HG02763 (cell line): ENCODE results near the gene RASL10A.
"Not testable (repeated sequence)": the region's sequence is repeated elsewhere in the genome, so short reads cannot be mapped to it uniquely, and the experiment has no call there.

Experiments used
- ATAC-seq: cut with Tn5 transposase; IDR thresholded peaks from one replicate; pipeline ENCODE4 v1.9.1; 2021; ENCODE audit warnings: mild to moderate bottlenecking, moderate library complexity; ENCODE audit not compliant: unreplicated experiment

RASL10A gene

DNA sequence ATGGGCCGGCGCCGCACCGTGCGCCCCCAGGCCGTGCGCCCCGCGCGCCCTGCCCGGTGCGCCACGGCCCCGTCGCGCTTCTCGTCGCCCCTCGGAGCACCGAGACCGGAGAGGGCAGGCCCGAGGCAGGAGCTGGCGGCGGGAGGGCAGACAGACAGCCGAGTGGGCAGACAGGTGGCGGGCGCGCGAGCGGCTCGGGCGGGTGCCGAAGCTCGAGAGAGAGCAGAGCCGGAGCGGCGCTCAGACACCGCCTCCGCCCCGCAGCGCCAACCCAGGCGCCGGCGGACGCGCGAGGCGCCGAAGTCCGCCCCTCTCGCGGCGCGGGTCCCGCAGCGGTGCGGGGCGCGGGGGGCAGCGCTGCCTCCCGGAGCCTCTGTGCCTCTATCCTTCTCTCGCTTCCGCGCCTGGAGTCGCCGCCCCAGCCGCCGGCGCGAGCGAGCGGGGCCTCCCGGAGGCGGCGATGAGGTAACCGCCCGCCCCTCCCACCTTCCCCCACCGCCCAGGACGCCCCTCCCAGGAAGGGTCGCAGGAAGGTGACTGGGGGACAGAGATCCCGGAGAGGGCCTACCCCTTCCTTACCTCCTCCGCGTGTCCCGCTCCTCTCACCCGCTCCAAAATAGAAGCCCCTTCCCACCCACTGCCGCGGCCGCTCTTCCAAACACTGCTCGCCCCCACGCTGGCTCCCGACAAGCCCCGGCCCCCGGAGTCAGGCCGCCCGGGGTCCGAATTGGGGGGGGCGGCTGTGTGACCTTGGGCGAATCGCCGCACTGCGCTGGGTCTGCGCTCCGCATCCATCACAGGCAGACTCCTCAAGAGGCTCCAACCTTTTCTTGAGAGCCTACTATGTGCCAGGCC is at the start of gene RASL10A:
TSS of gene RASL10A (minus strand) at position 412 of the 855 bp plus-strand sequence. CDS start 451 bp downstream, outside the sequence.
- no peak for ATAC-seq

DNA sequence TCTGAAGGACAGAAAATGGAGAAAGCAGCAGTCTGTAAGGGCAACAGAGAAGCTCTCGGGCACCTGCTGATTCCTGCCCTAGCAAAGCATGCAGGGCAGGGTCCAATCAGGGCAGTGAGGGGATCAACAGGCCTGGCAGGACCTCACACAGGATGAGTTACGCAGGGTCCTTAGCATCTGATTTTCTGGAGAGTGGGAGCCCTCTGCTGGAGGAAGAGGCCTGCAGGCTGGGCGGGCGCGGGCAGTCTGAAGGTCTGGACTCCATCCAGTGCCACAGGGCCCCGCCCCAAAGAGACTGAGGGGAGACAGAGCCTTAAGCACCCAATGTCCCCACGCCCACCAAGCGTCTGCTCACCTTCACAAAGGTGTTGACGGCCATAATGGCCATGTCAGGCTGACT is 44.0 kb upstream of the RASL10A start:
- ATAC-seq, result no peak

GRCh38 chr22:29357193-29357890 is 41.8 kb upstream of the RASL10A start:
- not testable (repeated sequence) for ATAC-seq

DNA sequence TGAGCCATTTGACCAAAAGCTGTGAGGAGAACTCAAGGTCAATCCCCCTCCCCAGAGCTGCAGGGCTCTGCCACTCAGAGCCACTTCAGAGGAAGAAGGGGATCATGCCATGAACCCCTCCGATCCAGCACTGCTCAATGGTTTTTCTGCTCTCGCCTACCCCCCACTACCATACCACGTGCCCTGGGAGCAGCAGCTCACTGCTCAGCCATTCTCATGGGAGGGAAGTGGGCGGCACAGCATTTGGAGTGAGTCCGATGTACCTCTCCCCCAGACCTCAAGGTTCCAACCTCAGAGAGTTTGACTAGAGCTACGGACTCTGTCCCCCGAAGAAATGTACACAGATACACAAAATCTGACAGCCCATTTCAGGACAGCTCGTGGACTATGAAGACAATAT is 38.4 kb upstream of the RASL10A start:
- no peak for ATAC-seq

- ATAC-seq, result no peak
These were observed 37.8 kb upstream of the RASL10A start for GRCh38 chr22:29353286-29353685.

GRCh38 chr22:29352778-29353177 is 37.3 kb upstream of the RASL10A start:
- no peak for ATAC-seq

GRCh38 chr22:29351891-29352290 is 36.4 kb upstream of the RASL10A start:
- no peak for ATAC-seq

- no peak for ATAC-seq
These were observed 35.5 kb upstream of the RASL10A start for GRCh38 chr22:29351042-29351441.

DNA sequence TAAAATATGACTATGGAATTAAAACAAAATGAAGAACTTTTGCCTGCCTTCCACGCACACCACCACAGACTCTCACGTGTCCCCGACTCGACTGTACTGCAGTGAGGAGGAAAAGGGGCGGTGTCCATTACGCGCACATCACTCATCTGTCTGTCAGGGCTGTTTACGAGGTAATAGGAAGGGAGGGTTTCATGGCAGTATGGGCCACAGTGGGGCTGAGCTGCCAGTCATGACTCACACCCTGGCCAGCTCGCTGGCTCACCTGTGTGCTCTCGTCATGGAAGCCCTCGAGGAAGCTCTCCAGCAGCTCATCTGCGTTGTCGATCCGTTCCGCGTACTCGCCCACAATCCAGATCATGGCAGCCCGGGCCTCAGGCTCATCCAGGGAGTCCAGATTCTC is 33.5 kb upstream of the RASL10A start:
- no peak for ATAC-seq

GRCh38 chr22:29348041-29348440 is 32.5 kb upstream of the RASL10A start:
- no peak for ATAC-seq

GRCh38 chr22:29346659-29347058 is 31.2 kb upstream of the RASL10A start:
- ATAC-seq, result no peak

- no peak for ATAC-seq
These were observed 30.4 kb upstream of the RASL10A start for GRCh38 chr22:29345932-29346331.

GRCh38 chr22:29344889-29345288 is 29.4 kb upstream of the RASL10A start:
- not testable (repeated sequence) for ATAC-seq

GRCh38 chr22:29344137-29344536 is 28.6 kb upstream of the RASL10A start:
- no peak for ATAC-seq

DNA sequence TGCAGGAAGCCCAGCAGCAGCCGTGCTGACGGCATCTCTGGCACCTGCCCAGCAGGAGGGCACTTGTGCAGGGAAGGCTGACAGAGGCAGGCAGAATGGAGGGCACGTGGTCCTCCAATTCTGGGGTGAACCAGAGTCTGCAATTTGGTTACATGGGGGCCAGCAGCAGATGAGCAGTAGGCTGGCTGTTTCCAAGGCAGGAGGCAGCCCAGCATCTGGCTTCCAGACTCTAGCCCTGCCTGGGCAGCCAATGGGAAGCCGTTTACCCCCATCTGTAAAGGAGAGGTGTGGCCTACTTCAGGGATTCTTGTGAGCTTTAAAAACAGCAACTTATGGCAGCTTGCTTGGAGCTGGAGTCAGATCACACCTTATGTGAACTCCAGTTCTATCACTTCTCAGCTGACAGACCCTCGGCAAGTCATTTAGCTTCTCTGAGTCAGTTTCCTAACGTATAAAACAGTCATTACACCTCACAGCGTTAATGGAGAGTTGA is 27.9 kb upstream of the RASL10A start:
- ATAC-seq, result no peak

DNA sequence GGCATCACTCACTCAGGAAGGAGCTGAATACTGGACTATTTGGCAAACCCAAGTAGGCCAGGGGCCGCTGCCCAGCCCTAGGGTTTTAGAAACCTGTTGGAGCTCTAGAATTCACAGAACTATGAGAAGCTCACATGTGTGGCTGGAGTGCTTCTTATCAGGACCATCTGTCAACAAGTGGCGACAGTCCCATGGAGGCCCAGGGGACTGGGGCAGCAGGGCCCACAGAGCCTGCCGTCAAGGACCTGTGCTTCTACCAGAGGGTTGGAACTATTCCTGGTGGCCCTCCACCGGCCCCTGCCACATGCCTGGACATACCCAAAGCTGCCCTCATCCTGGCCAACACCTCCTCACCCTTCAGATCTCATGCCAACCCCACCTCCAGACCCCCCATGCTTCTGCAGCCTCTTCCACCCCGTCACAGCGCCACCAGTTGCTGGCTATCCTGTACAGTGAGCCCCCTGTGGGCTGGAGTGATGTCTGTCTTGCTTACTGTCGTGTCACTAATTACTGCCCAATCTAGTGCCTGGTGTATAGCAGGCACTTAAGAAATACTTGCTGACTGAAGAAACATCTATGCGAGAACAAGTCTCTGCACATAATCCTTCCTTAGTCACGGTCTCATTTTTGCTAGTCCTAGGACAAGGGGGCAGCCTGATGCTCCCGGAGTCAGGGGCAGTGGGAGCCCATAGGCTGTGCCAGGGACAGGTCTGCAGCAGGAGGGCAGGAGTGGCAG is 27.2 kb upstream of the RASL10A start:
- ATAC-seq, result no peak

- no peak for ATAC-seq
These were observed 26.7 kb upstream of the RASL10A start for GRCh38 chr22:29342177-29342576.

- ATAC-seq, result no peak
These were observed 26.3 kb upstream of the RASL10A start for GRCh38 chr22:29341849-29342127.

- no peak for ATAC-seq
These were observed 25.8 kb upstream of the RASL10A start for GRCh38 chr22:29341056-29341848.

DNA sequence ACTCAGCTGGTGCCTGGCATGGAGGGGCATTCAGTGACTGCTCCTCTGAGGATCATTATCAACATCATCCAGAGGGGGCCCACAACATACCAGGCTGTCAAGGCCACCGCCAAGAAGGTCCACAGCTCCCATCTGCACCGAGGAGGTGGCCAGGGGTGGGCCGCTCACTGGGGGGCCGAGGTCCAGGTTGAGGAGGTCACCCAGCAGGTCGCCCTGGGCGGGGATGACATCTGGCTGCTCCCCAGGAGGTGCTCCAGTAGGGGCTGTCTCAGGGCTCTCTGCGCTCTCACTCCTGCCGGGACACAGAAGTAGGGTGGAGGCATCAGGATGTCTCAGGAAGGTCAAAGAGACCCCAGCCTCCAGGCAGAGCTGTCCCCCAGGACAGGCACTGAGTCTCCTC is 25.1 kb upstream of the RASL10A start:
- no peak for ATAC-seq
